Fibroblast of skin of right quadriceps (primary cell): ENCODE data around the gene TENM4.
"Not testable (repeated sequence)": the region's sequence is repeated elsewhere in the genome, so short reads cannot be mapped to it uniquely, and the experiment has no call there.

Experiments
- DNase-seq: peaks from one replicate; pipeline ENCODE4 v3.0.0-alpha.2; 2013

The TENM4 gene

DNA sequence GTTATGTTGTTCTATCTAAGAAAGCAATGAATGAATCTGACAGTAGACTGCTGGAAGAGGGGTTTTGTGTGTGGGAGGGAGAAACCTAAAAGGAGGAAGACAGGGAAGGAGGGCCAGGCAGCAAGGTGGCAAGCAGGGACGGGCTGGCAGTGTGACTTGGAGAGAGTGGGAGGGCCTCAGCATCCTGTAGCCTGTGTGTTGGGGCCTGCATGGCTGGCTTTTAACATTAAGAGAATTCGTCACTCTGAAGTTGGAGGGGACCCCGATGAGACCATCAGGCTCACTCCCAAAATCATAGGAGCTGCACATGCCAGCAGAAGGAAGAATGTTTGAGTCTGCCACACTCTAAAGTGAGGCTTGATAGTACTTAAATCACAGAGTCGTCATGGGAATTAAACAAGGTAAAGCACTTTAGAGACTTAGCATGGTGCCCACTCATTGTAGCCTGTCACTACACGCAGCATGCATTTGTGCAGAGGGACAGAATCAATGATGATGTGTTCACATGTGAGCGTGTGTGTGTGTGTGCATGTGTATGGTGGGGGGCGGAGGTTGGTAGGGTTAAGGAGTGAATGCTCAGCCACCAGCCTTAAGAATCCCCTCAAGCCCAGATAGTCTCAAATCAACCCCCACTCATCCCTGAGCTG is 199.5 kb downstream of the TENM4 start:
- DNase-seq = no peak

DNA sequence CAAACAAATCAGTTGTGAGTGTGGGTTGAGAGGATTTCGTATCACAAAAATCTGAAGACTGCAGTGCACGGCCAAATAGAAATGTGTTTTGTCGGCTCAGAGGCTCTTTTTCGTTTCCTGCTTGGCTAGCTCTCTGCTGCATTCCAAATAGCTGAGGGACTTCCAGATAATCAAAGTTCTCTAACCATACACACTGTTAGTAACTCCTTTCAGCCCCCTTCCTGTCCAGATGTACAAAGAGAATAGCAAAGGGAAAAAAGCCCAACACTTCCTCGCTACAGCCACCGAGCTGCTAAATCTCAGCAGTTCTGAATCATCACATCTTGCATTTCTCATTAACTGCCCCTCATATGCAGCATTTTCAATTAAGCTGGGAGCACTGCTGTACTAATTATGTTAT is 203.1 kb downstream of the TENM4 start:
- peak; percentile 92 for DNase-seq

DNA sequence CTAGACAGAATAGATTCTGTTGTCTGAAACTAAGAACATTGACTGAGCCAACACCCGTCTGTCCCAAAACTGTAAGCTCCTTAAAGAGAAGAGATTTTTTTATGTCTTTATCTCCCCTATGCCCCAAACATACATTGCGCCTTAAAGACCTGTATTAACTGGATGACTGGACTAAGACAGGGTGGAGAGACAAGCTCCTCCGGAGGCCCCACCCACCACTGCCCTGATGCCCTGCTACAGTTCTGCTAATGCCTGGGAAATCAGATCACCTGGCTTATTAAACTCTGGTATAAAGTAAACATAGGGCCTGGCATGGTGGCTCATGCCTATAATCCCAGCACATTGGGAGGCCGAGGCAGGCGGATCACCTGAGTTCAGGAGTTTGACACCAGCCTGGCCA is 203.7 kb downstream of the TENM4 start:
- DNase-seq = no peak

DNA sequence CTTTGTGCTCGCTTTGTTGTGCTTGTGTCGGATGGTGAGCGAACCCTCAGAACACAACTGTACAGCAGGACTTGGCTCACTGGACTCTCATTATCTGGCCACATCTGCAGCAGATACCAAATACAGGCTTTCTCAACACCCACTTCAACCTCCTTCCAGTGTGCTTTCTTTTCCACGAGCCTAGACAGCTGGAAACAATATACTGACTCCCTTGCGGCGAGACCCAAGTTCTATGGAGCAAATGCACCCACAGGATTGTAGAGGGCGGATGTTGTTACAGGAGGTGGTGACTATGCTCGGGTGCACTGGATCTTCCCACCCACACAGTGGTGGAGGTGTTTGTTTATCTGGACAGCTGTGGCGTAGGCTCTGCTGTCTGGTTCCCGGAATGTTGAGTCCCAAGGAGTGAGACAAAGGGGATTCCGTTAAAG is 204.3 kb downstream of the TENM4 start:
- DNase-seq = peak; percentile 91

DNA sequence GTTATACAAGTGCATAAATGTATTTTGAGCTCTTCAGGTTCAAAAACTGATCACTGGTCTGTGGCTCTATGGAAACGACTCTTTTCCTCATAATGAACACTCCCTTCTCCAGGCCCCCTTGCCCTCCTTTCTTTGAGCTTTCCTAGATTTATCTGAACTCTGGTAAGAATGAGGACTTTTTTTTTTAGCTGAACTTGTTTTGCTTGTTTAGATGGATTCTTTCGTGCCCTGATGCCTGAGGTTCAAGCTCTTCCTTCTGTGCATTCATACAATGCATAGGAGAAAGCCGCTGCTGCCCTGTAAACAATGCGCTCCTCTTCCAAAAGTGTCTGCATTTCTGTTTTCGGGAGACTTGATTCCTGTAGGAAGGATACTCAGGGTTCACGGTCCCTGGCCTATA is 205.1 kb downstream of the TENM4 start:
- DNase-seq = no peak

DNA sequence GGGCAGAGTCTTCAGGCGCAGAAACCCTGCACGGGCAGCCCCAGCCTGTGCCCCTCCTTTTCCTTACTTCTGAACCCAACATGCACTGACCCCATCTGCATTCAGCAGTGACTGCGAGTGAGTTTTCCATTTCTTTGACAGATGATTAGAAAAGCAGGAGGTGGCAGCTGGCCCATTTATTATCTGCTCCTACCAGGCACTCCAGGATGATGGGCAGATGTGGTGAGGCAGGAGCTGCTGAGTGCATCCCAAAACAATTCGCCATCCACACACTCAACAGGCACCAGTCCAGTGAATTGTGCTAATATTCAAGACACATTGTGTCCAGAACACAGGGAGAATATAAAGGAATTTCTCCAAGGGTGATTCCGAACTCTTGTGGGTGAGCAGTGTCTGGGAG is 208.5 kb downstream of the TENM4 start:
- no peak for DNase-seq

DNA sequence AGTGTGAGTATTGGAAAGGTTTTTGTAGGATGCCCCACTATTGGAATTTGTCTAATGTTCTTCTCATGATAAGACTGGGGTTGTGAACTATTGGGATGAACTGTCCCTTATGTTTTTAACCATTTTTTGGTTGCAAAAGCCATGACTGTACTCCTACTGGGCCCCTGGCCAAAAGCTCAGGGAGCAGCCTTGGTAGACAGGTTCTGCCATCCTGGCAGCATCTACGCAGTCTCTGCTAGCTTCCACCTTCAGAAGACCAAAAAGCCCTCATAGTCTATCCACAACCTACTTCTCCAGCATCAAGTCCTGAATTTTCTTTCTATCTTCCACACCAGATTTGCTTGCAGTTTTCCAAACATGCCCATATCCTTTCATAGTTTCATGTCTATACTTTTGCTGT is 211.8 kb downstream of the TENM4 start:
- no peak for DNase-seq

DNA sequence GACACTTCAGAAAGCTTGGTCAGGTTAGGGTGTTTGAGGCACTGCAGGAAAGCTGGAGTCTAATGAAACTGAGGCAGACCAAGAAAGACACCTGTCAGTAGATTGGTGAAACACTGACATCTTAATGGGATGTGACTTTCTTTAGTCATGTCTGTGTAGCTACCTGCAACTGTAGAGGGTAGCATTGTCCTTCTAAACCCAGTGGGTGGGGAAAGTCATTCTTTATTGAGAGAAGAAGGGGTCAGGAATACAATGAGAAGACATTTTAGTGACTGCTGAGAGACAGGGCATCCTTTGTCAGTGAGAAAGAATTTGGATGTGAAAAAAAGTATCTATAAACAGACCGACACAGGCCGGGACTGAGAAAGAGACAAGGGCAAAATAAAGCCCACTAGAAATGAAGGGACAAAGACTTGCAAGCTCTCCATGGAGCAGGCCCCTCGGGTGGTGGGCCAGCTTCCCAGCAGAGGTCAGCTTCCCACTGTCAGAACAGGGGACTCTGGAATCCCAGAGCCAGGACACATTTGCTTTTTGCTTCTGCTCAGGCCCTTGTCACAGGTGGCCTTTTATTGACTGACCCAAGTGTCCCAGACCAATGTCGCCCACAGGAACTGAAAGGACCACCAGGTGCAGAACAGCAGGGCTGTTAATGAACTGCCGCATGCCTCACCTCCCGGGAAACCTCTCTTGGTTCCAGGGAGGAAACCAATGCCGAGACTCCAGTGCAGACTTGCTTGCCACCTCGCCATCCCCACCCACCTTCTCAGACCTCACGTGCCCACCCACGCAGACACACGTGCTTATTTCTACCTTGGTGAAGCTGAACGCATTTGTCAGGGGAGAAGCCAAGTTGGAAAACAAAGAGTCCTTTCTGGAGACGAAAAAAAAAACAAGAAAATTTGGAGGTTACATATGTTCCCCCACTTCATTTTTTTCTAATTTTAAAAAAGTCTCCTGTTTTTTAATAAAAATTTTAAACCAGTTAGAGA is 212.8 kb downstream of the TENM4 start:
- no peak for DNase-seq

DNA sequence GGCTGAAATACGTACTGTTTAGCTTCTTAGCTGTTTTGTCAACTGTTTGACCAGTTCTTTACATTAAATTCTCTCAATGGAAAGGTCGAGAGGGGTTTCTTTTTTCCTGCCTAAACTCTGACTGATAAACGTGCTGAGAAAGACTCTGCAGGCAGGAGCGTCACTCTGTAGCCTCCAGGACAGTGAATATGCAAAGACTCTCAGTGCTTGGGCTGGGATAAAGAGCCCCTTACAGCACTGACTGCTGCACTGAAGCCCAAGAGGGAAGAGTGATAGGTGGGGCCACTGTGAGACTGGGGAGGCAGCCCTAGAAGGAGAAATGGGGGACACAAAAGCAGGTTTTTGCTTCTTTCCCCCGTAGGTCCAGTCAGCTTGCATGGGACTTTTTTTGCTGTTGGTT is 213.5 kb downstream of the TENM4 start:
- DNase-seq = no peak

DNA sequence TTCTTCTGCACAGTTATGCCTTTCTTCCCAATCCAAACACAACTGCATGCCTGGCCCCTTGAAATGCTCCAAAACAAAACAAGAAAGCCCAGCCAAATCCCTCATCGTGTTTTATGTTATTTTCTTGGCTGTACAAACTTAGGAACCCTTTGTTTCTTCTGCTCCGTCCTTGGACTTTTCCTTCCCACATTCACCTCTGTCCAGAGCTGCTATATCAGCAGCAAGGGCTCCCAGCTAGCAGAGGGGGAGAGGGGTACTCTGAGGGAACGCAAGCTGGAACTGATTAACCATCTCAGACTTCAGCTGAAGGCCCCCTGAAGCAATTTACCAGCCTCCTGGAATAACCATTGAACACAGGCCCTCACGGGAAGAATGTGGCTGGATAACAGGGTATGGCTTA is 214.7 kb downstream of the TENM4 start:
- no peak for DNase-seq

DNA sequence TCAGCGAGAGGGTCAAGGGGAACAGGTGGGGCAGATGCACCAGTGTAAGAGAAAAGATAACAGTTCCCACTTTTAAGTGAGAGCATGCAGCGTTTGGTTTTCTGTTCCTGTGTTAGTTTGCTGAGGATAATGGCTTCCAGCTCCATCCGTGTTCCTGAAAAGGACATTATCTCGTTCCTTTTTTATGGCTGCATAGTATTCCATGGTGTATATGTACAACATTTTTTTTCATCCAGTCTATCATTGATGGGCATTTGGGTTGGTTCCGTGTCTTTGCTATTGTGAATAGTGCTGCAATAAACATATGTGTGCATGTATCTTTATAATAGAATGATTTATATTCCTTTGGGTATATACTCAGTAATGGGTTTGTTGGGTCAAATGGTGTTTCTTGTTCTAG is 218.7 kb downstream of the TENM4 start:
- not testable (repeated sequence) for DNase-seq

DNA sequence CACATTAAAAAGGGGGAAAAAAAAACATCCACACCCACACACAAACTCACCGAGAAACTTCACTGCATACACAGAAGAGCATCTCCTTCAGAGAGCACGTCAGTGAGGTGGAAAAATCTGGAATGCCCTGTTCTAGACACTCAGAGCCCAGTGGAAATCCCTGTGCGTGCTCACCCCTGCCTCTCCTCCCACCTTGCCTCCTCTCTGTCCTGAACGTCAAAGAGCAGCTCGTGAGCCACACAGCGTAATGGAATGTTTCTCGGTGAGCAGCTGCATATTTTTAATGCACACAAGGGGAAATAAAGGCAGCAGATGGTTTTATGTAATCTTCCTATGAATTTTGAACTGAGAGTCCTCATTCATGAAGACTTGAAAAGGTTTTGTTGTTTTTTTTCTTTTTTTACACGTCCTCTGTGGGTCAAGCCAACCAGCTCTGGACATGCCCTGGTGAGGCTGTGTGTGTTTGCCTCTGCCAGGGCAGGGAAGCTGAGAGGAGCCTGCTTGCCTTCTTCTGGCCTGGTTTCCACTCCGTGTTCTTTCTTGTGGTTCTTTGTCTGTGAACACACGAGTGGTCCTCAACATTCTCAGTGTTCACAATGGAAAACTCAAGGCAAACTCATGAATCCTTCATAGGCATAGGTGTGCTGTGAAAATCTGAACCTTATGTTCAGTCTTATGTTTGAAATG is 219.2 kb downstream of the TENM4 start:
- no peak for DNase-seq

DNA sequence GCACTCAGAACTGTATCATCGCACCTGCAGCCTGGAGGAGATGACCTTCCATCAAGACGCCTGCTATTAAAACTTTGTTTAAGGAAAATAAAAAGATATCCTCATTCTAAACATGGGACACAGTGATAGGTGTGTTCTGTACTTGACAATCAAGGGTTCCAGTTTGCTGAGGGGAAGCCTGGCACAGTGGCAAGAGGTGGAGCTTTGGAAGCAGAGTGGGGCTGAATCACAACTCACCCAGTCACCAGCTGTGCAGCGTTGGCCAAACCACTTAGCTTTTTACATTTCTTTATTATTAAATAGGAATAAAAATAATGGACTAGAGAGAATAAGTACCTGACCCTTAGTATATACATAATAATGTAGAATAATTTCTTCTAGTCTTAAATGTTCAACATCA is 220.7 kb downstream of the TENM4 start:
- DNase-seq = no peak

DNA sequence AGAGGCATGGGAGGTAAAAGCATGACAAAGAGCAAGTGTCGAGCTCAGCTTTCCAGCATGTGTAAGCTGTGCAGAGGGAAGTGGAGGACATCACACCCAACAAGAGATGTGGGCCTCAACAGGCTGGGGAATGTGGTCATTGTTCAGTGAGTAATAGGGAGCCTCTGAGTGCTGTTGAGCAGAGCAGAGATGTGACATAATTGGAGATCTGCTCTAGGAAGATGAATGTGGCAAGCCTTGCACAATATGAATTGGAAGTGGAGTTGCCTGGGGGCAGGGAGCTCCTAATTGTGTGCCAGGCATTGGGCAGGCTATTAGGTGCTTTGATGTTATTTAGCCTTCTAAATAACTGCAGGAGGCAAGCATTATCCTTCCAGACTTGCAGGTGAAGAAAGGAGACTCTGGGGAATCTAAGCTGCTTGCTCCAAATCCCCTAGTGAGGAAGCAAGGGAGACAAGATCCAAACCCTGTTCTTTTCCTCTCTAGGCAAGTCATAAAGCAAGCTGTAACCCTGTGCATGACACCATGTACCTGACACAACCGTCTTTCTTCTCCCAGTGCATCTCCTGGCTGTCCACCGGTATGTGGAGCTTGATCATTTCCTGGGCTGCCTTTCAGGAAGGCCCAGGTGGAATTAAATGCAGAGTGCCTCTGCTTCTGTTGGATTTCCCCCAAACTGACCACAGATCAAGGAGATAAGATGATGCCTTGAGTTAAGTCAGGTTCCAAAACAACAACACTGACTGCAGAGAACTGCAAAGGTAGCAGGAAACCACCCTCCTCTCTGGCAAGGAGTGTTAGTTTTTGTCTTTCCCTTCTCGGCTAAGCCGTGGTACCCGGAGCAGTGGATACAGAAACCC is 221.4 kb downstream of the TENM4 start:
- no peak for DNase-seq

DNA sequence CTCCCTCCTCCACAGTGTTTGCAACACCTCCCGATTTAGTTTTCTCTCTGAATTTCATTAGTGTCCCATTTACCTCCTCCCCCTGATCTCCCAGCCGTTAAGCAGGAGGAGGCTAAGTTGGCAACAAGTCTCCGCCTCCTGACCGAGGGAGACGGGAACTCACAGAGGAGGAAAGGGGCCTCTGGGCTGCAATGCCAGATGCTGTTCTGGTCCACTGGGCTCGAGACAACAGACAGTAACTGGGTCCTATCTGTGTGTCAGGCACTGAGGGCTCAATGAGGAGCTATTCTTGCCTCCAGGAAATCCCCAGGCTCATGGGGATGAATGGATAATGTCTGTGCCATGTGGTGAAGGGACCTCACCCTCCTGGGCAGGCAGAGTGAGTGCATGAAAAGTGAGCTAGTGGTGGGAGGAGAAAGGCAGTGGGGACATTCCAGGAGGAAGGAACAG is 228.1 kb downstream of the TENM4 start:
- no peak for DNase-seq

DNA sequence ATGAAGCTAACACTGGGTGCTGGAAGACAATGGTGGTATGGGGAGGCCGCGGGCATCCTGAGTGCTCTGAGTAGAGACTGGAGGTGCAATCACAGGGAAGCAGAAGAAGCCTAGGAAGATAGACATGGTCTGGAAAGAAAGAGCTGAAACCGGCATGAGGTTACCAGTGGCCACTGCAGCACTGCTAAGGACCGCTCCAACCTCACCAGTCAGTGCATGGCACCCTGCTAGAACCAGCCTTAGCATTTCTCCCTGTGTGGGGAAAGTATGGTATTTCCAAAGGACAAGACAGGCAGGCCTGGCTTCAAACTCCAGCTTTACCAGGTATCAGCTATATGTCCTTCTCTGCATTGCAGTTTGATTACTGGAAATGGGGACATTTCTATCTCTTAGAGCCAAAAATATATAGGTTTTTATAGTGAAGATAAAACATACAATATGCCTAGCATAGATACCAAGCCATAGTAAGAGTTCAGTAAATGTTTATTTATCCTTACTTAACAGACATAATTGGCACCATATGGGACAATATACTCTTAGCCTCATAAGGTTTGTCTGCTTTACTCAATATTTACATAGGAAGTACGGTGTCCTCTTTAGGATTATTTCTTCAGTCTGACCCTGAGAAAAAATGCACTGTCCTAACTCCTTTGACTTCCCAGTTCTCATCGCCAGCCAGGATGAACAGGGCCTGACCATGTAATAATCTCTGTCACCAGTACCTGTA is 231.1 kb downstream of the TENM4 start:
- no peak for DNase-seq

DNA sequence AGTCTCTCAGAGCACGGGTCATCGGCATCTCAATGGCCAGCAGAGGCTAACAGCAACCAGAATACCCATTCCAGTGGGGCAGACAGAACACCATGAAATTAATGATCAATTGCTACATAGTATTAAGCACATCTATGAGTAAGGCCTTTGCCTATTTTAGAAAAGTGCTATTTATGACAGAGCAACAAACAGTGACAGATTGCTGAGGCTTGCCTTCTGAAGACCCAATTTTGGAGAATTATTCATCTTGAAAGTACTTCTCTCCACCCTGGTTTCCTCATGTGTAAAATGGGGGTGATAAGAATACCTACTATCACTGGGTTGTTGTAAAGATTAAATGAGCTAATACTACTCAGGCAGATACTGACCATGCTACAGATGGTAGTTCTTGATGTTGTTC is 232.7 kb downstream of the TENM4 start:
- no peak for DNase-seq

DNA sequence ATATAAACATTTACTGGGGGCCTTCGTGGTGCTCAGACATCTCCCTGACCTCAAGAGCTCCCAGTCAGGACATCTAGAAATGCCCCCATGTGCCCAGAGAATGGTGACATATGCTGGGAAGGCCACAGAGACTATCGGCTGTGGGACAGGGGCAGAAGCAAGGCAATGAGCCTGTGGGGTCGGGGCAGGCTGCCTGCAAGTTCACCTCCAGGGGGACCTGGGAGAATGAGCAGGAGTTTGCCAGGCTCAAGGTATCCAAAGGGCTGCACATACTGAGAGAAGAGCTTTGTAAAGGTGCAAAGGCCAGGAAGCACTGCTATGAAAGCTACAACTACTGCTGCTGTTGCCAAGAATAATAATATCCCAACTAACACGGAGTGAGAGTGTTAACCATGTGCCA is 233.9 kb downstream of the TENM4 start:
- DNase-seq = no peak

DNA sequence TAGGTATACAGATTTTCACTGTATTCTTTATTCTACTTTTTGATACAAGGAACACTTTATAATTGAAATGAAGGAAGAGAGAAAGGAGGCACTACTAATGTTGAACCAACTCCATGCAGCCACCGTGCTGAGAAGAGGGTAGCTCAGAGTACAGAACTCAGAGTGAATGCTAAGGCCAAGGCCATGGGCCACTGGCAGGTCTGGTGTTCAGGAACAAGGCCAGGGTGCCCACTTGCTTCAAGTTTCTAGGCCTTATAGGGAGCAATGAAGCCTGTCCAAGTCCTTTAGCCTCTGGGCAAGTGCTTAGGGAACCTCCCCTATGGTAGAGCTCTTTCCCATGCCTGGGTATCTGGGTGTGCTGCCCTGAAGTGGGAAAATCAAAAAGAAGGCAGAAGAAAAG is 235.0 kb downstream of the TENM4 start:
- DNase-seq = no peak

DNA sequence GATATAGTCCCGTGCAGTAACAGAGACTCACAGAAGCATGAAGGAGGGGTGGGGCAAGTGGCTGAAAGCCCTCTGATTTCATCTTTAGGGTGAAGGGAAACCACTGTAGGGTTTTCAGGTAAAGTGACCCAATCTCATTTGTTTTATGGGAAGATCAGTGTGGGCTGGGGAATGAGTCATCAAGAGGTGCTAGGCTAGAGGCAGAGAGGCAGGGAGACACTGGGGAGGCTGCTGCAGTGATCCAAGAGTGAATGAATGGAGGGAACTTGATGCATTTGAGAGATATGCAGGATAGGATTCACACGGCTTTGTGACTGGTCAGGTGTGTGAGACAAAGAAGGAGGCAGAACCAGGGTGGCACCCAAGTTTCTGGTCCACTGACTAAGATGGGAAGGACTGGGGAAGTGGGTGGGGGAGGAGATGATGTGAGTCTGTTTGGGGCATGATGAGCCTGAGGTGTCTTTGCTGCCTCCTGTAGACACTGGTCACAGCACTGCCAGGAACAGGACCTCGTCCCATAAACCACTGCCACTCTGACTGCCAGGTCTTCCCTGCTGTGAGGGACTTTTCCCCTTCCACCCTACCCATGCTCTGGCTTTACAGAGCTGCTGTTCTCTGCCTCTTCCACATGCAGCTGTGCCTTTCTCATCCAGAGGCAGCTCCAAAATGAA is 239.0 kb downstream of the TENM4 start:
- no peak for DNase-seq

DNA sequence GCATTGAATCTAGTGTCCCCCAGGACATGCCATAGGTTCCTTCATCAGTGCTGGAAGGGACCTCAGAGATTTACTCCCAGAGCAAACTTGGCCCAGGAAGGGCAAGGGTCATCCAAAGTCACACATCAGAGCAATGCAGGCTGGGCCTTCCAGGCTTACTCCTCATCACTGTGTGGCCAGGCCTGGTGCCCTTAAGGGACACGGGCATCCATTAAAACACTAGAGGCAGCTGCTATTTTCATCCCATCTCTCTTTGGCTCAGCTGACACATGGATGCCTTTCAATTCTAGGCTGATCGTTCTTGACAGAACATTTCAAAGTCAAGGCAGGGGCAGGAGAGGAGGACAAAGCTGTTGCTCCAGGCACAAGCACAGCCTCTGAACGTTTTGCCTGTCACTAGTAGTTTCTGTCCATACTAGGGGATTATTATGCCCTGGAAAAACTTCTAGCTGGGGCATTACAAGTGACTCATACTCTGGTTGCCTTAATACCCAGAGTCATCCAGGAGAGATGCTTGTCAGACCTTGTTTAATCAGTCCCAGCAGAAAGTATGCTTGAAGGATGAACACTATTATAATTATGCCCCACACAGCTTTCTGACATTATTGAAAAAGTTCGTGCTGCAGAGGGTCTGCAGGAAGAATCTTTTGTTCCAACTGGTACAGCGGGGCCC is 240.3 kb downstream of the TENM4 start:
- DNase-seq = no peak
